SK-N-SH treated with all-trans-retinoic acid at 6 μM for 48 hours (cell line): Measurements from ENCODE around the gene AKAP8.

Experiments
- PPARA ChIP-seq: fragments of 250-450 bp; sonication (Bioruptor Pico); IDR thresholded peaks from 2 replicates; pipeline ENCODE4 v1.5.0; 2020; ENCODE audit warnings: mild to moderate bottlenecking, borderline replicate concordance
- ZC3H10 ChIP-seq: fragments of 250-450 bp; sonication (Bioruptor Pico); IDR thresholded peaks from 2 replicates; pipeline ENCODE4 v1.5.1; 2021; ENCODE audit warnings: mild to moderate bottlenecking, moderate library complexity
- TF ChIP-seq, protein P1 (sequence below): fragments of 250-450 bp; sonication (Bioruptor Pico); IDR thresholded peaks from 2 replicates; pipeline ENCODE4 v1.8.0; 2020; ENCODE audit warnings: mild to moderate bottlenecking, moderate library complexity, borderline replicate concordance

DNA sequence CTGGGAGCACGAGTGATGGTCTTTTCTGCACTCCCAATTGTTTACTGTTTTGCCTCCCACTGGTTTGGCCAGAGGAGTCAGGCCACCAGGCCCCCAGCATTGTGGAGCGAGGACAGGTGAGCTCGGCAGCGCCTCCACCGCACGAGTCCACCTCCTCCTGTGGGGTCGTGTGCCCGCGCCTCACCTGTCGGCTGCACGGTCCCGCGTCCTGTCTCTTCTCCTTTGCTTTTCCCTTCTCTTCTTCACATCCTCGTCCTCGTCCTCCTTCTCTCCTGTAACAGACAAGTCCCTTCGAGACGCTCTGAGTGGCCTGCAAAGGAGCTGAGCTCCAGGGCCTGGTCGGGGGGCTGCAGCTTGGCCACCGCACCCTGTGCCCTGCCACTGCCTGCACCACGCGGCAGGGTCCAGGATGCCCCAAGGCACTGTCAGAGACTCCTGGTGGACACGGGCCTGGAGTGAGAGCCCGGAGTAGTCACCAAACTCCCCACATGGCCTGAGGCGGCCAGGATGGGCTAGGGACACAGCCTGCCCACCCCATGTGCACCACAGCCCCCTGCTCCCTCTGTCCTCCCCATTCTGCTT is 11.4 kb downstream of the AKAP8 start:
- TF ChIP-seq, protein P1, sequence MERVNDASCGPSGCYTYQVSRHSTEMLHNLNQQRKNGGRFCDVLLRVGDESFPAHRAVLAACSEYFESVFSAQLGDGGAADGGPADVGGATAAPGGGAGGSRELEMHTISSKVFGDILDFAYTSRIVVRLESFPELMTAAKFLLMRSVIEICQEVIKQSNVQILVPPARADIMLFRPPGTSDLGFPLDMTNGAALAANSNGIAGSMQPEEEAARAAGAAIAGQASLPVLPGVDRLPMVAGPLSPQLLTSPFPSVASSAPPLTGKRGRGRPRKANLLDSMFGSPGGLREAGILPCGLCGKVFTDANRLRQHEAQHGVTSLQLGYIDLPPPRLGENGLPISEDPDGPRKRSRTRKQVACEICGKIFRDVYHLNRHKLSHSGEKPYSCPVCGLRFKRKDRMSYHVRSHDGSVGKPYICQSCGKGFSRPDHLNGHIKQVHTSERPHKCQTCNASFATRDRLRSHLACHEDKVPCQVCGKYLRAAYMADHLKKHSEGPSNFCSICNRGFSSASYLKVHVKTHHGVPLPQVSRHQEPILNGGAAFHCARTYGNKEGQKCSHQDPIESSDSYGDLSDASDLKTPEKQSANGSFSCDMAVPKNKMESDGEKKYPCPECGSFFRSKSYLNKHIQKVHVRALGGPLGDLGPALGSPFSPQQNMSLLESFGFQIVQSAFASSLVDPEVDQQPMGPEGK (CRISPR knock-in tag), result no peak
- TF ChIP-seq PPARA (CRISPR knock-in tag), result no peak
- TF ChIP-seq ZC3H10 (CRISPR knock-in tag), result no peak
